IMR-90 (cell line): ENCODE data around the gene CDK13. TPM values are rescaled to one million over a fixed set of nuclear protein-coding genes. Genes with fewer than 3 reads are reported as not detected.
"Not testable (repeated sequence)": the region's sequence is repeated elsewhere in the genome, so short reads cannot be mapped to it uniquely, and the experiment has no call there.

ENCODE experiments used
- ATAC-seq: fragments of 200-7000 bp; cut with Tn5 transposase; 2 replicates; pipeline ENCODE4 v1.9.1; 2020; ENCODE audit warnings: low read depth, mild to moderate bottlenecking, moderate library complexity
- BruUV-seq: library from RNA; stranded (reverse); fragments of 400-500 nt; replicated peaks from 2 replicates; lab custom pipeline; 2021; lab: Mats Ljungman, UMichigan
- CTCF ChIA-PET: fragments of 300-600 bp; formaldehyde crosslinking; extraction: SDS; loops from one replicate; lab custom pipeline; 2021; ENCODE audit warnings: antibody characterized with exemption; lab: Yijun Ruan, JAX
- POLR2A ChIA-PET: fragments of 300-600 bp; sonication (Branson Sonifier 250); formaldehyde crosslinking; loops from one replicate; lab custom pipeline; 2022; ENCODE audit warnings: antibody characterized with exemption; ENCODE audit not compliant: unreplicated experiment; lab: Charles Lee
- DNase-seq: peaks from one replicate; pipeline ENCODE4 v3.0.0; 2013
- H2AFZ ChIP-seq: replicated peaks from 2 replicates; pipeline ENCODE3; 2013; ENCODE audit warnings: low read length, mild to moderate bottlenecking; ENCODE audit not compliant: poor library complexity
- H2AK5ac ChIP-seq: 2 replicates; pipeline ENCODE4 v1.6.1; 2013; ENCODE audit warnings: low read depth, low read length, inconsistent platforms
- H2AK9ac ChIP-seq: replicated peaks from 2 replicates; pipeline ENCODE3; 2013; ENCODE audit warnings: mild to moderate bottlenecking, low read depth, low read length, moderate library complexity; ENCODE audit not compliant: poor library complexity
- H2BK120ac ChIP-seq: 2 replicates; pipeline ENCODE4 v1.6.1; 2013; ENCODE audit warnings: low read depth, low read length, inconsistent platforms
- H2BK15ac ChIP-seq: 3 replicates; pipeline ENCODE4 v1.6.1; 2013; ENCODE audit warnings: low read depth, low read length, inconsistent platforms
- H2BK20ac ChIP-seq: 2 replicates; pipeline ENCODE4 v1.6.1; 2013; ENCODE audit warnings: low read depth, mild to moderate bottlenecking, inconsistent platforms, low read length, moderate library complexity
- H2BK5ac ChIP-seq: 2 replicates; pipeline ENCODE4 v1.6.1; 2013; ENCODE audit warnings: mild to moderate bottlenecking, low read depth, low read length, inconsistent platforms; ENCODE audit not compliant: poor library complexity, severe bottlenecking
- H3K14ac ChIP-seq: replicated peaks from 2 replicates; pipeline ENCODE4 v1.6.1; 2013; ENCODE audit warnings: low read depth, low read length, inconsistent platforms
- H3K18ac ChIP-seq: 2 replicates; pipeline ENCODE4 v1.6.1; 2013; ENCODE audit warnings: low read depth, low read length, control low read depth
- H3K23ac ChIP-seq: 2 replicates; pipeline ENCODE4 v1.6.1; 2013; ENCODE audit warnings: low read depth, low read length, inconsistent platforms
- H3K27ac ChIP-seq: 2 replicates; pipeline ENCODE4 v1.5.1; 2013; ENCODE audit warnings: mild to moderate bottlenecking, control low read depth, low read length; ENCODE audit not compliant: insufficient read depth
- H3K27me3 ChIP-seq: 2 replicates; pipeline ENCODE4 v1.6.1; 2013; ENCODE audit warnings: low read length; ENCODE audit not compliant: control insufficient read depth, insufficient read depth
- H3K36me3 ChIP-seq: 2 replicates; pipeline ENCODE4 v1.6.1; 2013; ENCODE audit warnings: low read length, mixed read lengths; ENCODE audit not compliant: control insufficient read depth, insufficient read depth
- H3K4ac ChIP-seq: 2 replicates; pipeline ENCODE4 v1.6.1; 2013; ENCODE audit warnings: low read depth, low read length, inconsistent platforms
- H3K4me1 ChIP-seq: 2 replicates; pipeline ENCODE4 v1.6.1; 2013; ENCODE audit warnings: low read length, mixed read lengths; ENCODE audit not compliant: control insufficient read depth, insufficient read depth
- H3K4me2 ChIP-seq: 2 replicates; pipeline ENCODE4 v1.6.1; 2013; ENCODE audit warnings: low read depth, mild to moderate bottlenecking, control low read depth, low read length, moderate library complexity
- H3K4me3 ChIP-seq: 2 replicates; pipeline ENCODE4 v1.5.1; 2013; ENCODE audit warnings: low read depth, mild to moderate bottlenecking, control low read depth, low read length, moderate library complexity; ENCODE audit not compliant: insufficient read depth
- H3K56ac ChIP-seq: 2 replicates; pipeline ENCODE4 v1.6.1; 2013; ENCODE audit warnings: low read length, inconsistent platforms; ENCODE audit not compliant: insufficient read depth; ENCODE audit errors: extremely low read depth
- H3K79me1 ChIP-seq, 2 experiments: 2 replicates each; pipeline ENCODE4 v1.6.1; 2013; ENCODE audit warnings: low read length in 2 of 2, inconsistent platforms in 1 of 2, low read depth in 1 of 2
- H3K9ac ChIP-seq: 2 replicates; pipeline ENCODE4 v1.6.1; 2013; ENCODE audit warnings: low read depth, low read length, control low read depth
- H3K9me1 ChIP-seq: 2 replicates; pipeline ENCODE4 v1.6.1; 2013; ENCODE audit warnings: low read length, inconsistent platforms; ENCODE audit not compliant: insufficient read depth
- H3K9me3 ChIP-seq: 2 replicates; pipeline ENCODE4 v1.6.1; 2013; ENCODE audit warnings: low read length; ENCODE audit not compliant: control insufficient read depth, insufficient read depth
- H4K20me1 ChIP-seq: 2 replicates; pipeline ENCODE4 v1.6.1; 2013; ENCODE audit warnings: low read length, inconsistent platforms; ENCODE audit not compliant: insufficient read depth
- H4K5ac ChIP-seq: 2 replicates; pipeline ENCODE4 v1.6.1; 2013; ENCODE audit warnings: mild to moderate bottlenecking, low read depth, low read length, control low read depth
- H4K8ac ChIP-seq, 2 experiments: 2 replicates each; pipeline ENCODE4 v1.6.1; 2013; ENCODE audit warnings: low read depth in 2 of 2, low read length in 2 of 2, control low read depth in 1 of 2, inconsistent platforms in 1 of 2
- H4K91ac ChIP-seq: 2 replicates; pipeline ENCODE4 v1.6.1; 2013; ENCODE audit warnings: low read depth, low read length, inconsistent platforms; ENCODE audit not compliant: insufficient read depth
- WGBS, 2 experiments: methylation state at CpG; one replicate each; pipeline versions ENCODE4 v1.1.5 to v1.1.7; 2013; ENCODE audit warnings: missing lambda C conversion rate in 2 of 2; ENCODE audit not compliant: insufficient read length in 1 of 2; ENCODE audit errors: extremely low coverage in 2 of 2; 5-methylcytosine and 5-hydroxymethylcytosine counted together
- dilution Hi-C: fragments of 300-500 bp; cut with HindIII; formaldehyde crosslinking; loops from one replicate; pipeline ENCODE4 v1.14.3; 2018; ENCODE audit warnings: low sequenced_read_pairs; ENCODE audit not compliant: unreplicated experiment
- in situ Hi-C: fragments of 300-500 bp; cut with MboI; formaldehyde crosslinking; loops from 3 replicates; pipeline ENCODE4 v1.14.3; 2019; ENCODE audit warnings: low sequenced_read_pairs, inconsistent platforms, mixed read lengths
- intact Hi-C: fragments of 100-400 bp; cut with micrococcal nuclease; formaldehyde crosslinking; loops from 2 replicates; pipeline ENCODE4 v1.10.0; 2022
- polyA plus RNA-seq, 3 experiments: library from polyadenylated mRNA; depleted of rRNA; stranded (reverse); fragments of >200 nt; gene quantifications; 2 replicates each; pipeline ENCODE4 v1.2.3, GENCODE V29; 2012; ENCODE audit warnings: low replicate concordance in 1 of 3
- total RNA-seq: library from RNA; depleted of rRNA; stranded (reverse); fragments of >200 nt; gene quantifications from 2 replicates; pipeline ENCODE4 v1.2.3, GENCODE V29; 2012

Gene CDK13
- total and polyA plus RNA-seq, 2 of the 4 experiments (the other 2 are of a cell fraction): 20.1 to 50.4 TPM

GRCh38 chr7:40122100-40122939 lies 172.3 kb downstream of the CDK13 start:
- H2AK9ac ChIP-seq, H2AFZ ChIP-seq, H3K9ac ChIP-seq, H3K4ac ChIP-seq, ATAC-seq, H3K4me3 ChIP-seq, H2BK15ac ChIP-seq, CTCF ChIA-PET, H2BK5ac ChIP-seq, H3K9me3 ChIP-seq, H3K4me2 ChIP-seq, H2AK5ac ChIP-seq, H3K23ac ChIP-seq, intact Hi-C loops, H3K36me3 ChIP-seq, DNase-seq, H3K14ac ChIP-seq, H3K27ac ChIP-seq, H3K9me1 ChIP-seq, H3K27me3 ChIP-seq, H4K8ac ChIP-seq, H3K4me1 ChIP-seq, BruUV-seq, H4K5ac ChIP-seq, in situ Hi-C loops, H4K91ac ChIP-seq, H2BK120ac ChIP-seq, H3K56ac ChIP-seq, dilution Hi-C loops, H3K18ac ChIP-seq, H4K20me1 ChIP-seq, H2BK20ac ChIP-seq, POLR2A ChIA-PET: not testable (repeated sequence)
- peaks cover 8 to 48% of the 10 kb centered on the region in 2 experiments for H3K79me1 ChIP-seq
- no CpG with 5 or more reads among the region's 14 CpGs for WGBS, 2 experiments
